HG02798 (cell line): Measurements from ENCODE around the gene TSPY8.
"Not testable (repeated sequence)": the region's sequence is repeated elsewhere in the genome, so short reads cannot be mapped to it uniquely, and the experiment has no call there.

Source experiments
- ATAC-seq: cut with Tn5 transposase; IDR thresholded peaks from one replicate; pipeline ENCODE4 v1.9.1; 2021; ENCODE audit warnings: mild to moderate bottlenecking; ENCODE audit not compliant: unreplicated experiment, poor library complexity

The TSPY8 gene

GRCh38 chrY:9357497-9357896 is at the start of gene TSPY8:
TSPY8 (plus strand) TSS chrY:9357797; CDS start chrY:9357843, 46 bp downstream.
- ATAC-seq: not testable (repeated sequence)

- ATAC-seq: no peak
Observed at GRCh38 chrY:9320996-9321395, 36.6 kb upstream of the TSPY8 start.

- ATAC-seq: not testable (repeated sequence)
Observed at GRCh38 chrY:9337164-9337563, 20.4 kb upstream of the TSPY8 start, which contains the start of gene TSPY4. TSPY4 (plus strand) TSS chrY:9337464; CDS start chrY:9337510, 46 bp downstream.

GRCh38 chrY:9396527-9396926 is 38.9 kb downstream of the TSPY8 start:
- ATAC-seq: not testable (repeated sequence)

- ATAC-seq: not testable (repeated sequence)
Observed at GRCh38 chrY:9398121-9398520, 40.5 kb downstream of the TSPY8 start, which contains the start of gene TSPY3. TSPY3 (plus strand) TSS chrY:9398421; CDS start chrY:9398467, 46 bp downstream.
